ENCODE results near the gene SLC22A1. TPM values are rescaled to one million over a fixed set of nuclear protein-coding genes. Genes with fewer than 3 reads are reported as not detected.

The SLC22A1 gene
- total and polyA plus RNA-seq, 11 donors: 0.10 to 1.4 (median 0.32) TPM; not detected in 4

GRCh38 chr6:160127270-160128124 is 5.9 kb downstream of the SLC22A1 start:
- H3K36me3 ChIP-seq: no peaks in the 10 kb centered on the region
- no peak for TF ChIP-seq POLR2A (IDR thresholded peaks at IDR 0.05)
- TF ChIP-seq CTCF (IDR thresholded peaks at IDR 0.05): no peak
- no peaks in the 10 kb centered on the region for H3K9me3 ChIP-seq
- WGBS, 4 donors: 89 to 95% (median 92%) methylated on average over 16 of the region's 16 CpGs
- ATAC-seq (no peak), DNase-seq (no peak)
- intact Hi-C loops (cut with DNase I): no loop called here
- no peak overlapping the region for H3K27ac ChIP-seq
- no peaks in the 10 kb centered on the region for H3K4me1 ChIP-seq
- H3K27me3 ChIP-seq: no peaks in the 10 kb centered on the region
- no peak overlapping the region for H3K4me3 ChIP-seq

- no peak for TF ChIP-seq POLR2A (IDR thresholded peaks at IDR 0.05)
- no peak for TF ChIP-seq CTCF (IDR thresholded peaks at IDR 0.05)
- no peaks in the 10 kb centered on the region for H3K4me1 ChIP-seq
- ATAC-seq (no peak), DNase-seq (no peak)
- no peak overlapping the region for H3K27ac ChIP-seq
- H3K27me3 ChIP-seq: no peaks in the 10 kb centered on the region
- H3K36me3 ChIP-seq: no peaks in the 10 kb centered on the region
- intact Hi-C loops (cut with DNase I): no loop called here
- H3K4me3 ChIP-seq: no peak overlapping the region
- 93 to 95% (median 94%) methylated on average over 3 of the region's 3 CpGs for WGBS, 4 donors
- no peaks in the 10 kb centered on the region for H3K9me3 ChIP-seq
Observed at GRCh38 chr6:160128125-160128683, 6.6 kb downstream of the SLC22A1 start.

- Histone ChIP-seq H3K4me3 (no peak overlapping the region), H3K9me3 (no peaks in the 10 kb centered on the region), H3K36me3 (no peaks in the 10 kb centered on the region), H3K27me3 (no peaks in the 10 kb centered on the region), H3K4me1 (no peaks in the 10 kb centered on the region), H3K27ac (no peak overlapping the region)
- no peak for TF ChIP-seq POLR2A (IDR thresholded peaks at IDR 0.05)
- TF ChIP-seq CTCF (IDR thresholded peaks at IDR 0.05): no peak
- WGBS, 4 donors: 82 to 91% (median 85%) methylated on average over 6 of the region's 6 CpGs
- DNase-seq: no peak
- intact Hi-C loops (cut with DNase I): no loop called here
- no peak for ATAC-seq
Observed at GRCh38 chr6:160128879-160129516, 7.4 kb downstream of the SLC22A1 start.
